ENCODE results near the gene GPATCH8.

GPATCH8 gene

DNA sequence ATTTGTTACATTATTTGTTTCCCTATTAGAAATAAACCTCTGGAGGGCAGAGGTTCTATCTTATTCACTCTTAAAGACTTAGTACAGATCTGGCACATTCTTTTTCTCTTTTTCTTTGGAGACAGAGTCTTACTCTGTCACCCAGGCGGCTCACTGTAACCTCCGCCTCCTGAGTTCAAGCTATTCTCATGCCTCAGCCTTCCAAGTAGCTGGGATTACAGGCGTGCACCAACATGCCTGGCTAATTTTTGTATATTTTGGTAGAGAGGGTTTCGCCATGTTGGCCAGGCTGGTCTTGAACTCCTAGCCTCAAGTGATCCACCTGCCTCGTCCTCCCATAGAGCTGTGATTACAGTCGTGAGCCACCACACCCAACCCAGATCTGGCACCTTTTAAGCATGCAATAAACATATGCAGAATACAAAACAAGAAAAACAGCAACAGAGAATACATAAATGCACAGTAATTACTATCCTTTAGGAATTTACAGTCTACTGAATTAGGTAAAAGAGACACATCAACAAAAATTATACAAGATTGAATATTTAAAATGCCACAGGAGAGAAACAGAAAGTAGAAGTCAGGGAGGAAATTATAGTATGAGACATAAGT is 52.1 kb downstream of the GPATCH8 start:
- DNase-seq, result no peak

DNA sequence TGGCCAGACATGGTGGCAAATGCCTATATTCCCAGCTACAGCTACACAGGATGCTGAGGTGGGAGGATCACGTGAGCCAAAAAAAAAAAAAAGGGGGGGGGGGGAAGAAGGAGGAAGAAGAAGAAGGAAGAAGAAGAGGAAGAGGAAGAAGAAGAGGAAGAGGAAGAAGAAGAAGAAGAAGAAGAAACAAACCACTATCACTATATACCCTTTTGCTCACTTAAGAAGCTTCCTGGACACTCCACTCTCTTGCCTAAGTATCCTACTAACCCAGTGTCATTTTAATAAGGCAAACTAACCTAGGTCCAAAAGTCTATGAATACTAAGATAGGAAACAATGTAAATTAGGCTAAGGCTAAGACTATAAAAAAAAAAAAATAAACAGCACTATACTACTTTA is 54.8 kb downstream of the GPATCH8 start:
- no peak for DNase-seq

DNA sequence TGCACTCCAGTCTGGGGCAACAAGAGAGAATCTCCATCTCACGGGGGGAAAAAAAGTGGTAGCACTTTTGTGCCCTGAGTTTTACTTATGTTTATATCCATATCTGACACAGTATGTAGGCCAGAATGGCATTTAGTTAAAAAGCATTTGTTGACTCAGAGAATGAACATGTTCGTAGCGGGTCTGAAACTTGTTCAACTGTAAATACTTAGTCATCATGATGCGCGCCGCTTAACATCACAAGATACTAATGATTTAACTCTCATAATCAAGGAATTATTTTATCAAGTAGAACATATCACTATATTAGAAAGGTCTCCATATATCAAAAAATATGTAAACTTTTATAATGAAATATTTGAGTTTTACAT is 58.5 kb downstream of the GPATCH8 start:
- DNase-seq, result no peak

DNA sequence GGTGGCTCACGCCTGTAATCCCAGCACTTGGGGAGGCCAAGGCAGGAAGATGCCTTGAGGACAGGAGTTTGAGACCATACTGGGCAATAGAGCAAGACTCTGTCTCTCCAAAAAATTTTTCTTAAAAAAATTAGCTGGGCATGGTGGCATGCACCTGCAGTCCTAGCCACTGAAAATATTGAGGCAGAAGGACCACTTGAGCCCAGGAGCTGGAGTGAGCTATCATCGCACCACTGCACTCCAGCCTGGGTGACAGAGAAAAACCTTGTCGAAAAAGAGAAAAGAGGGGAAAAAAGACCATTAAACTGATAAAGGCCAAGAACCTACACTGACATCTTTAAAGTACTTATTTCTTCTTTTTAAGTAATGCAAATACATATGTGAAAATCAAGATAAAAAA is 60.4 kb downstream of the GPATCH8 start:
- DNase-seq, result no peak

DNA sequence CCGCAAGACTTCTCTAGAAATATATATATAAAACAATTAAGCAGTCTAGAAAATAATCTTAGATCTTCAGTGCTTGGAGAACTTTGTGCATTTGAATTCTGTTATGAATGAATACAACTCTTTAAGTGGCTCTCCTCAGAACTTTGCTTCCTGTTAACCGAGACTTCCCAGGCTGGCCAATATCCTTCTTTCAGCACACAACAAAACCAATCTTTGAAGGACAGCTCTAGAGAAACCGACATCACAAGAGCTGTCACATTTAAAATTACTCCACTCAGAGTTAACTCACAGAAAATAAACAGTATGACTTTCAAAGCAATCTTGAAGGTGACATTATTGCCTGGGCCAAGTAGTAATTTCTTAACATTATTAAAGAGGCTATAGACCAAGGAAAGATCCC is 64.0 kb downstream of the GPATCH8 start:
- no peak for DNase-seq

DNA sequence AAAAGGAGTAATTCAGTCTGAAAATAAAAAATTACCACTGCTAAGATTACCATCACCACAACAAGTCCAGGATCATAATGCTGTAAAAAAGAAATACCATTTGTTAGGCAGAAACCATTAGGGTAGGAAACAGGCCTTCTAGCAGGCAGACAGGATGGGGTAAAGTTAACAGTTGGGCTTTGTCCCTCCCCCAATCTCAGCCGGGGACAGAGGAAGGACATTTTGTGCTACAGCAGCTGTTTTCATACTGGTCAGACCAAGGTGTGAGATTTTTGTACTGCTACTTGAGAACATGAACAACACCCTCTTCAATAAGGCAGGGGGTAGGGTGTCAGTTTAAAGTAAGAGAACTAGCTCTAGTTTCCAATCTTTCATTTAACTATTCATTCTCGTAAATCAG is 64.6 kb downstream of the GPATCH8 start:
- no peak for DNase-seq

DNA sequence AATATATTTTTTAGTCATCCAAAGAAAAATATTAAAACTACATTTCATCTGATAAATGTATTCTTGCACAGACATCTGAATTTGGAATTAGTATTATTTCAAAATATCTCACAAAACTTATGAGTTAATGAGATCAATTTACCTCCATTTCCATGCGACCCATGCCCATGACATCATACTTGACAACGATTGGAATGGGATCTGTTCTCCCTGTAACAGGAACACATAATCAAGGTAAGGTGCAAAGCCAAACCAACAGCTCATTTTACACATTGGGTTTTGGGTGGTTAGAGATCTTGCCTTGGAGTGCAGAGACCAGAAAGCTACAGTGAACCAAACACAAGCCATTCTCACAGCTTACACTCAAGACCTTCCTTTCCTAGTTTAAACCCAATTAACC is 66.9 kb downstream of the GPATCH8 start:
- DNase-seq, result no peak

DNA sequence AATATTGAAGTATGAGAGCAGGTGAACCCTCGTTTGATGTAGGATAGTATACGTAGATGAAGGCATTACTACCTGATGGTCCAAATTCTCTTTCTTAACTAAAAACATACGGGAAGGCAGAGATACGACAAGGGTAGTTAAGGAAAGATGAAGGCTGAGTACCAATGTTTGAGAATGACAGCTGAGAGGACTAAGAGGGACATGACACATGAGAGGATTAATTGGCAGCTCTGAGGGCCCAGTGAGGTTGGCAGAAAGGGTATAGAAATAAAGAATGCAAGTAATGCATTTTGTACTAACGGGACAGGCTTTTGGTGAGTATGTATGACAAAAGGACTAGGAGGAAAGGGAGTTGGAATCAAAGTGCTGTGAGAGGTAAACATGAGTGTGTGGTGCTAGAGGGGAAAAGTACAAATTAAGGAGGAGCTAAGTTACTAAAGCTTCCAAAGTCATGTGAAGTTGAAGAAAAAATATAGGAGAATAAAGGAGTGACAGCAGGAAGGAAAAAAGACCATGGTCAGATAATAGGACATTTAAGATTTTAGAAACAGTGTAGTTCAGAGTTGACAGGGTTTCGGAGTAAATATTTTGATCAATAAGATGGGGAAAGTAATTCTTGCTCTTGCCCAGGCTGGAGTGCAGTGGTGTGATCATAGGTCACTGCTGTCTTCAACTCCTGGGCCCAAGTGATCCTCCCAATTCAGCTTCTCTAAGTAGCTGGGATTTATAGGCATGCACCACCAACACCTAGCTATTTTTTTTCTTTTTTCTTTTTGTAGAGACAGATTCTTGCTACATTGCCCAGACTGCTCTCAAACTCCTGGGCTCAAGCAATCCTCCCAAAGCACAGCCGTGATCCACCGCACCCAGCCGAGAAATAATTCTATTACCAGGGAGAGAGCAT is 70.7 kb downstream of the GPATCH8 start:
- DNase-seq, result no peak

DNA sequence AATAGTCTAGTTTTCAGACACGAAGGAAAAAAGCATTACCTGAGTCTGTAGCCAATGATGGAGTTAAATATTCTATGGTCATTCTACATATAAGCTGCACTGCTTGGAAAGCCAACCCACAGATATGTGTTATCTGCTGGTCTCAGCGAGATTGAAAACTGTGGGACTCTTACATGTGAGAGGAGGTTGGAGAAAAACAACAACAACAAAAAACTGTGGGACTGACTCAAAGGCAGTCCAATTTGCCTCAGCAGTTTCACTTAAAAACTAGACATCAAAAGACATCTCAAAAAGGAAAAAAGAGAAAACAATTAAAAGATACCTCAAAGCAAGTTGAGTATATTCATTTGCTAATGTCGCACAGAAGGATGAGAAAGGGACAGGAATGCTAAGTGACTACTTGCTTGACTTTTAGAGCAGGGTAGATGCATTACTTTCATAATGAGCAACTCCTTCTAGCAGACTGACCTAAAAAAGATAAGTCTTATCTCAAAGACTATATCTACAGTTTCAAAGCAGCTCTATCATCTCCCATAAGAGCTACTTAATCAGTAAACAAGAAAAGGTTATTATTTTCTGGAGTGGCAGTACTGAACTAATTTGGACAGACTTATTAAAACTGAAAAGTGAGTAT is 78.3 kb downstream of the GPATCH8 start:
- no peak for DNase-seq

DNA sequence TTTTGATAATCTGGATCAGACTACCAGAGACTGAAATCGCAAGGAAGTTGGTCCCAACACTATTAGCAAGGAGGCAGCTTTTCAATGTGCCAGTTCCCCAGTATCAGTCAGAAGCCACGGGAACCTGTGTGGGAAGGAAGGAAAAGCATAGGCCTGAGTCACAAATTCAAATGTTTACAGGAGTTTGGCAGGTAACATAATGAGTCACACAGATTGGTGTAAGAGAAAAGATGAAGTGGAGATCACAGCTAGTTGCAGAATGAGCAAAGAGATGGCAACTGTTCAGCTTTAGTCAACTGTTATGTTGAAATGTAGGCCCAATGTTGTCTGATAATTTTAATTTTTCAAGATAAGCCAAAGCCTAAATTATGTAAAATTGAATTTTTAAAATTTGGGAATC is 85.7 kb downstream of the GPATCH8 start:
- no peak for DNase-seq

DNA sequence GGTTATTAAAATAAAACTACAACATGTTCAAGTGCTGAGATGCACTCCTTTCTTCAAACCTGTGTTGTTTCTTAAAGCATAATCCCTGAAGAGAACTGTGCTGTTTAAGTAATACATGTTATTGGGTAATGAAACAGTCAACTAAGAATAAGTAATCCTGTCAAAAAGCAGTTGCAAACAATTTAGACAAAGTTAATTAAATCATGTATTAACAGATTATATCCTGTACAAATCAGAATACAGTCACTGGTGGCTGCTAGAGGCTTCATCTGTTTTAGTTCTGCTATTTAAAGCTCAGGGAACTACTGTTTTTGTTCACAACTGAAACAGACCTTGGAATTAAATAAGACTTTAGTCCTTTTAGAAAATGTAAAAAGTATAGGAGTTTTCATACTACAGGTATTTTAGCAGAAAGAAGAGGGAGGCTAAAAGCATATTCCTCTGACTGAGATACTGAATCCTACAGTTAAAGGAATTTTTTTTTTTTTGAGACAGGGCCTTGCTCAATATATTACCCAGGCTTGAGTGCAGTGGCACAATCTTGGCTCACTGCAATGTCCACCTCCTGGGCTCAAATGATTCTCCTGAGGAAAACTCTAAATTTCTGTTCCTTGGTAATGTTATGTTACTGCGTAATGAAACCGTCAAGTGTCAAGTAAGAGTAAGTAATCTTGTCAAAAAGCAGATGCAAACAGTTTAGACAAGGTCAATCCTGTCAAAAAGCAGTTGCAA is 86.5 kb downstream of the GPATCH8 start:
- no peak for DNase-seq

DNA sequence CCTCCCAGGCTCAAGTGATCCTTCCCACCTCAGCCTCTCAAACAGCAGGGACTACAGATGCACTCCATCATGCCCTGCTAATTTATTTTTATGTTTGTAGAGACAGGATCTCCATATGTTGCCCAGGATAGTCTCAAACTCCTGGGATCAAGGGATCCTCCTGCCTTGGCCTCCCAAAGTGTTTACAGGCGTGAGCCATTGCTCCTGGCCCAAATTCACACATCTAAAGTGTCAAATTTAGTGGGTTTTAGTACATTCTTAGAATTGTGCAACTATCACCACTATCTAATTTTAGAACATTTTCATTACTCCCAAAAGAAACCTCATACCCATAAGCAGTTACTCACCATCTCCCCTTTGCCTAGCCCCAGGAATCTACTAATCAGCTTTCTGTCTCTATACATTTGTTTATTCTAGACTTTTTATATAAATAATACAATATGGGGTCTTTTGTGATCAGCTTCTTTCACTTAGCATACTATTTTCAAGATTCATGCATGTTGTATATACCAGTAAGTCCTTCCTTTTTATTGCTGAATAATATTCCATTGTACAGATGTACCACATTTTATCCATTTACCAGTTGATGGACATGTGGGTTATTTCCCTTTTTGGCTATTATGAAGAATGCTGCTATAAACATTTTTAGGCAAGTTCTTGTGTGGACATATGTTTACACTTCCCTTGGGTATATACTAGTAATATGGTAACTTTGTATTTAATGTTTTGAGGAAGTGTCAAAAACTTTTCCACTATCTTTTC is 88.6 kb downstream of the GPATCH8 start:
- DNase-seq, result no peak

DNA sequence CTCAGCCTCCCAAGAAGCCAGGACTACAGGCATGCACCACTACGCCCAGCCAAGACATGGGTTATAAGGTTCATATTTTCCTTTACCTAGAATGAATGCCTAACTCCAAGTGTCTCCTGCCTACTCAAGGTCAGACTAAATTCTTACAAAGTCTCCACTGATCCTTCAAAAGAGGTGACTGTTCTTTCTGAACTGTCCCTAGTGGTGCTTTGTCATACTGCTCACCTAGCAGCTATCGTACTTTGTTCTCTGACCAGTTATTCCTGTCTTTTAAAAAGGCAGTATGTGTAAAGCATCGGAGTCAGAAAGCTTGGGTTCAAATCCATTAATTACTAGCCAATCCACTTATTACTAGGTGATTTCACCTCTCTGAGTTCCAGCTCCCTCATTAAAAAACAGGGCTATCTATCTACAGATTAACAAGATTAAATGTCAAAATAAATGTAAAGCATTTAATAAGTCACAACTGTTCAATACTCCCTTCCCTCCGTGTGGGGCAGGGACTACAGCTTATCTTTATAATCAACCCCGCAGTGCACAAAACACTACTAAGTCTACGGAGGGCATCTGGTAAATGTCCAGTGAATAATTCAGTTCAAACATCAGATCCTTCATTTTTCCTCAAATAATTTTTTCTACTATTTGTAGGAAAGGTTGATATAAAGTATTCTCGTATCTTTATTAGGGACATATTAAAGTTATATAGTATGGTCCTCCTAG is 93.7 kb downstream of the GPATCH8 start:
- DNase-seq, result no peak

DNA sequence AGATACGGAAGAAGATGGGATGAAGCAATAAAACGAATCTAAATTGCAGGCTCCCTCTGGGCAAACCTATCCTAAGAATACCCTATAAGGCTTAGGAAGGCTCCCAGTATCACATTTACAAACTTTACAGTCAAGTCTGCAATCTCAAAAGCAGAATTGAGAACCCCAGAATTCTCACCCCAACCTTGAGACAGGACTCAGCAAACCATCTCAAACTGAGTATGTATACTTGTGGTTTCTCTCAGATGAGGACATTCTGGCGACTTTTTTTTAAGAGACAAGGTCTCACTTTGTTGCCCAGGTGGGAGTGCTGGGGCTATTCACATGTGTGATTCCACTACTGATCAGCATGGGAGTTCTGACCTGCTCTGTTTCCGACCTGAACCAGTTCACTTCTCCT is 94.4 kb downstream of the GPATCH8 start:
- DNase-seq, result no peak

DNA sequence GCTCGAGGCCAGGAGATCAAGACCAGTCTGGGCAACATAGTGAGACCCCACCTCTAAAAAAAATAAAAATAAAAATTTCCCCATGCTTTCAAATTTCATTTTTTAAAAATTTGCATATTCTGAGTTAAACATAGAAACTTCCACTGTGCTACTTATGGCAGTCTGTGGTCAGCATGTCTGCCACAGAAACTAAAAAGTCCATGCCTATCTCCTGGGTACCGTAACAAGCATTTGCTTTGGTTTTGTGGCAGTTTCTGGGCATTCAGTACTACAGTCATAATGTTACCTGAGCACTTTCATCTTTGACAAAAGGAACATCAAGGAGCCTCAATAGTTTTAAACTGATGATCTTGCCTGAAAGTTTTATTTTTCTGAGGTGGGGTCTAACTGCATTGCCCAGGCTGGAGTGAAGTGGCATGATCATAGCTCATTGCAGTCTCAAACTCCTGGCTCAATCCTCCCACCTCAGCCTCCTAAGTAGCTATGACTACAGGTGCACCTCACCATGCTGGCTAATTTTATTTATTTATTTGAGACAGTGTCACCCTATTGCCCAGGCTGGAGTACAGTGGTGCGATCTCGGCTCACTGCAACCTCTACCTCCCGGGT is 100.5 kb downstream of the GPATCH8 start:
- DNase-seq, result no peak

DNA sequence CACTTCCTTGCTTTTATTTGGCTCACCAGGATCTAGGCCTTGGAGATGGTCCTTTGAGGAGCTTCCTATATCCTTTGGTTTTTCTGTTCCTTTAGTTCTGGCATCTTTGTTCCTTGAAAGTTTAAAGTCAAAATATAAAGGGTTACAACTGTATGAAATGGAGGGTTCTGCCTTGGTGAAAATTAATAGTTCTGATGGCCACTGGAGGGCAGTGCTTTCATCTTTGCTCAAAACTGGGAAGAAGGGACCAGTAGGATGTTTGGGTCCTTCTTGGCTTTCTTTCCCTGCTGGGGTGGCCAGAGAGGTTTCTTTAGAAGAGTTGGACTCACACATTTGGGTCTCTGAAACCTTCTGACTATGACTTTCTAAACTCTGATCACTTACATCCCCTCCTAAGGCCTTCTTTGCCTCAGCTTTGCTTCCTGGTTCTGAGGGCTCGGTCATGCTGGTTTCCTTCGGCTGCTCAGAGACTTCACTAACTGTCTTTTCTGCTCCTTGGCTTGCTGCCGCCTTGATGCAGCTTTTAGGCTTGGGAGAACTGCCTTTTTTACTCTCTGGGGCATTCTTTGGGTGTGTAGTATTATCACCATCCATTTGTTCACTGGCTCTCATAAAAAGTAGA is 102.9 kb downstream of the GPATCH8 start:
- DNase-seq, result no peak

DNA sequence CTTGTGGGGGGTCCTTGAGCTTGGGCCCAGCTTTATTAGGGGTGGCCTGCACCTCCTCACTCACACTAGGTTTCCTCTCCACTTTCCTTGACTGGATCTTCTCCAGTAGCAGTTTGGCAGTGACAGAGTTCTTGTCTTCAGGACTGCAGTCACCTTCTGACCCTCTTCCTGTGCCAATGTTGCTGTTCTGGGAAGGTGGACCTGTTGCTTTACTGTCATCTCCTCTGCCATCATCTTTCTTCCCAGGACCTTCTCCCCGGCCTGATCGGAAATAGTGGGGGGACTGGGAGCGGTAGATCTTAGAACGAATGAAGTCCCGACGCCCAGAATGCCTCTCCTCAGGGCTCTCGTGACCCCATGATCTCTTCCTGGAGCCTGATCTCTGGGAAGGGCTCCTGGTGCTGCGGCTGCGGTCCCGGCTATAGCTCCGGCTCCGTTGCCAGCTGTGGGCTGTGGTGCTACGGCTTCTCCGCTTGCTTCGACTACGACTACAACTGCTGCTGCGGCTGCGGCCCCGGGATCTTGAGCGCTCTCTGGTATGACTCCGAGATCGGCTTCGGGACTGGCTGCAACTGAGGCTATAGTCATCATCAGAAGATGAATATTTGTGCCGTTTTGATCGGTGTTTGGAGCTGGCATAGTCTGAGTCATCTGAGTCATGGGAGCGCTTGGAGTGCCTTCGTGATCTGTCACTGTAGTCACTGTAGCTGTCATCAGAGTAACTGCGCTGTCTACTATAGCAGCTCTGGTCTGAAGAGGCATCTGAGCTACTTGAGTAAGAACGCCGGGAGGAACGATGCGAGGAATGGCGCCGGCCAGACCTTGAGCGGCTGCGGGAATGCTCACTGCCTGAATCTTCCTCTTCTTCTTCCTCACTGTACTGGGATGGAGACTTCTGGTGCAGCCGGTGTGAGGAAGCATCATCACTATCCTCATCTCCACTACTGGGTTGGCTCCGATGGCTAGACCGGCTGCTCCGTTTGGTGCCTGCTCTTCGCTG is 104.2 kb downstream of the GPATCH8 start:
- DNase-seq, result no peak

DNA sequence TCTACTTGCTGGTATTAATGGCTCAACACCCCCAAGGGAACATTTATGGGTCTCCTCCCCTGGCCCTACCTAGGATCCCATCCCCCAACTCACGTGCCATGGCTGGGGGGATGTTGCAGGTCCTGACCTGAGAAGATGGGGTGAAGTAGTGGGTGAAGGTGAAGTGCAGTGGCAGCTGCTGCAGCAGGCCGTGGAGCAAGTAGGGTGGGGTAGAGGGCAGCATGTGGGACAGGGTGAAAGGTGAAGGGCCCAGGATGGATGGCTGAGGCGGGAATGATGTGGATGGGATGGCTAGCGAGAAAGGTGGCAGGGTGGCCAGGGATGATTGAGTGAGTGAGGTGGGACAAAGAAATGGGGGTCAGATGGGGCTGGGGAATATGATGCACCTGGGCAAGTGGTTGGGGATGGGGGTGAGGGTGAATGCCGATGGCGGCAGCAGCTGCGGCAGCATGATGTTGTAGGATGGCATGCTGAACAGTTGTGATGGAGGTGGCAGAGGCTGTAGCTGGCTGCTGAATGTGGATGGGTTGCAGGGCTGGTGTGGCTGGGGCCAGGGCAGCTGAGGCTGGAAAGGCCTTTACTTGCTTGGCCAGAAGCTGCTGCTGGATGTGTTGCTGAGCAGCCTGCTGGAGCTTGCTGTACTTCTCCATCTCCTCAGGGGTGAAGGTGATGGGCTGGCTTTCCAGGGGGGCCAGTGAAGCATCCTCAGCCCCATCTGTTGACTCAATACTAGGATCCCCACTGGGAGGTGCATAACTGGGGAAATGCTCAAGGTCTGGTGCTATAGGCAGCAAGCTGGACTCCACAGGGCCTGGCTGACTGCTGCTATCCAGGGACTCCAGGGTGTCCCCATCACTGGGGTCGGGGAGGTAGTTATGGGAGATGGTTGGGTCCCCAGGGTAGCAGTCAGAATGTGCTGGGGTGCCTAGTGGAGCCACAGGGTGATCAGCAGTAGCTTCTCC is 105.4 kb downstream of the GPATCH8 start:
- DNase-seq, result no peak

DNA sequence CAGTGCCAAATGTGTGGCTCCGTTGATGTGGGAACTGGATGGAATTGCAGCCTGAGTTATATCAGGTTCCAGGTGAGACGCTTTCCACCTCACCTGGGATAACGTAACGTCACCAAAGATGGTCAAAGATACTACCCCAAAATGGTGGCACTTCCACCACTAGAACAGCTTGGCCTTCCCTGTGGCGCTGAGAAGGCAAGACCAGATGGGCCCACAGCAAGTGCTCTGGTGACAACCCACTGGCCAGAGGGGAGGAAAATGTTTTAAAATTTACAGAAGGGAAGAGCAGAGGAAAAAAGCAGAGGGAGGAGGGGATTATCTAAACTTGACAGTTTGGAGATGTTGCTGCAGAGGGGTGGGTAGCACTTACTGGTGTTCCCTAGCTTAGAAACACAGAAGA is 106.3 kb downstream of the GPATCH8 start:
- DNase-seq, result no peak

All from activated naive CD4-positive, alpha-beta T cell (primary cell).